Gastrocnemius medialis (tissue), 4 donors: Measurements from ENCODE around the gene WDFY4. TPM values are rescaled to one million over a fixed set of nuclear protein-coding genes. Genes with fewer than 3 reads are reported as not detected.

Experiments
- ATAC-seq, 2 donors: fragments of 150-250 bp; one replicate each; pipeline ENCODE4 v1.9.1; 2016
- DNase-seq, 2 donors: peaks; one replicate each; pipeline ENCODE4 v3.0.0-alpha.2; 2019
- H3K27ac ChIP-seq, 4 donors: fragments of 200-600 bp; sonication (generic); 1 replicate in 1 of 4; 2 replicates in 3 of 4; pipeline ENCODE4 v1.5.1; 2016 to 2018; ENCODE audit warnings: mild to moderate bottlenecking in 2 of 4, moderate library complexity in 1 of 4
- H3K27me3 ChIP-seq, 3 donors: fragments of 200-600 bp; sonication (generic) in 2 of 3; 1 replicate in 1 of 3; 2 replicates in 2 of 3; pipeline versions ENCODE4 v1.5.1 to v1.6.0; 2016 to 2019; ENCODE audit warnings: mild to moderate bottlenecking in 1 of 3, moderate library complexity in 1 of 3
- H3K36me3 ChIP-seq, 2 donors: fragments of 200-600 bp; sonication (generic) in 1 of 2; one replicate each; pipeline ENCODE4 v1.5.1; 2017 to 2018
- H3K4me1 ChIP-seq, 2 donors: fragments of 200-600 bp; sonication (generic) in 1 of 2; one replicate each; pipeline ENCODE4 v1.5.1; 2016 to 2017; ENCODE audit warnings: mild to moderate bottlenecking in 2 of 2
- H3K4me3 ChIP-seq, 4 donors: fragments of 200-600 bp; sonication (generic) in 3 of 4; 1 replicate in 1 of 4; 2 replicates in 3 of 4; pipeline ENCODE4 v1.5.1; 2016 to 2019; ENCODE audit warnings: mild to moderate bottlenecking in 2 of 4
- H3K9me3 ChIP-seq, 3 donors: fragments of 200-600 bp; sonication (generic) in 2 of 3; 1 replicate in 1 of 3; 2 replicates in 2 of 3; pipeline ENCODE4 v1.5.1; 2016 to 2019
- CTCF ChIP-seq, 5 experiments: fragments of 450-650 bp in 3 of 5; fragments of 200-600 bp in 2 of 5; sonication (generic) in 2 of 5; IDR thresholded peaks in 4 of 5; conservative IDR thresholded peaks in 1 of 5; 1 replicate in 4 of 5; 2 replicates in 1 of 5; pipeline ENCODE4 v1.5.1; 2016 to 2019; ENCODE audit warnings: antibody characterized with exemption in 5 of 5, mild to moderate bottlenecking in 3 of 5, moderate library complexity in 3 of 5
- POLR2A ChIP-seq, 2 donors: fragments of 450-650 bp; IDR thresholded peaks; one replicate each; pipeline ENCODE4 v1.6.1; 2017; ENCODE audit warnings: antibody characterized with exemption in 2 of 2, mild to moderate bottlenecking in 2 of 2, moderate library complexity in 2 of 2
- in situ Hi-C, 4 donors: fragments of 200-750 bp; cut with MboI; loops; one replicate each; pipeline versions ENCODE4 v1.15.0 to v1.8.0; 2017; ENCODE audit warnings: low sequenced_read_pairs in 4 of 4
- intact Hi-C: fragments of 100-400 bp; cut with DNase I; formaldehyde crosslinking; loops from one replicate; pipeline ENCODE4 v1.15.1; 2023; ENCODE audit warnings: low total_unique reads
- total RNA-seq, 4 donors: library from RNA; depleted of rRNA; stranded (reverse); fragments of >200 nt; gene quantifications; one replicate each; pipeline versions ENCODE4 v1.1.0 to v1.2.3, GENCODE V29; 2016

Gene WDFY4
- total RNA-seq, 4 donors from 2014 or later, result 0.29 to 0.94 (median 0.59) TPM

- intact Hi-C loops (no loop called here), in situ Hi-C loops (no loop called here)
- Histone ChIP-seq H3K27me3 (no peaks in the 10 kb centered on the region), H3K9me3 (no peaks in the 10 kb centered on the region), H3K36me3 (no peaks in the 10 kb centered on the region), H3K4me1 (no peaks in the 10 kb centered on the region), H3K4me3 (no peak overlapping the region), H3K27ac (no peak overlapping the region)
- ATAC-seq, result no peak
- no peak for TF ChIP-seq POLR2A (IDR thresholded peaks at IDR 0.05)
- no peak for TF ChIP-seq CTCF (IDR thresholded peaks at IDR 0.05 in 4 of 5, conservative IDR thresholded peaks at IDR 0.05 in 1 of 5)
- no peak for DNase-seq
These were observed 101.1 kb downstream of the WDFY4 start for GRCh38 chr10:48785796-48786195.

DNA sequence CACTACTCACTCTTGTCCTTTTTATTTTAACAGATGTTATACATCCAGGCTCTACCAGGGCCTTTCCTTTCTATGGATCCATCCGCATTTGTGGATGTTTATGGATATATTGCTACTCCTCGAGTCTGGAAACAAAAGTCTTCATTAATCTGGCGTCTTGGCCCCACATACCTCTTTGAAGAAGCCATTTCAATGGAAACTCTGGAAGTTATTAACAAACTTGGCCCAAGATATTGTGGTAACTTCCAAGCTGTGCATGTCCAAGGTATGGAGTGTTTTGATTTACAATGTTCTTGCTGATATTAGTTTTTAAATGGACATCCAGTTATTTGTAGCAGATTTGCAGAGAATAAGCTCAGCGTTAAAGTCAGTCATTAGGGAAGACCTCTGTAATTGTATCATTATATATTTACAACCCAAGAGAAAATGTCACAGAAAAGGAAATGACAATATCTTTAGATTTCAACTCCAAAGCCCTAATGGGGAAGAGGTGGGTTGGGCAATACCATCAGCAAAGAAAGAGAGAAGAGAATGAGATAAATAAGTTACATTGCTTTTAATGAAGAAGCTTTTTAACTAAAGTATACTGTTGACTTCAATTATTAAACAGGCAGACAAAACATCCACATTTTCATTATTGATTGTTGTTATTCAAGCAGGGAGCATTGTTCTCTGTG is 102.1 kb downstream of the WDFY4 start:
- no peaks in the 10 kb centered on the region for H3K4me1 ChIP-seq
- H3K27me3 ChIP-seq, result no peaks in the 10 kb centered on the region
- no peak overlapping the region for H3K4me3 ChIP-seq
- intact Hi-C loops (no loop called here), in situ Hi-C loops (no loop called here)
- H3K27ac ChIP-seq, result no peak overlapping the region
- no peak for TF ChIP-seq CTCF (IDR thresholded peaks at IDR 0.05 in 4 of 5, conservative IDR thresholded peaks at IDR 0.05 in 1 of 5)
- TF ChIP-seq POLR2A (IDR thresholded peaks at IDR 0.05), result no peak
- H3K36me3 ChIP-seq, result no peaks in the 10 kb centered on the region
- H3K9me3 ChIP-seq, result no peaks in the 10 kb centered on the region
- DNase-seq, result no peak
- ATAC-seq, result no peak

- DNase-seq, result no peak
- no peaks in the 10 kb centered on the region for H3K27me3 ChIP-seq
- TF ChIP-seq CTCF (IDR thresholded peaks at IDR 0.05 in 4 of 5, conservative IDR thresholded peaks at IDR 0.05 in 1 of 5) (no peak), POLR2A (IDR thresholded peaks at IDR 0.05) (no peak)
- ATAC-seq, result no peak
- no peaks in the 10 kb centered on the region for H3K9me3 ChIP-seq
- no peaks in the 10 kb centered on the region for H3K36me3 ChIP-seq
- no peak overlapping the region for H3K27ac ChIP-seq
- intact Hi-C loops, result no loop called here
- in situ Hi-C loops, result no loop called here
- no peak overlapping the region for H3K4me3 ChIP-seq
- no peaks in the 10 kb centered on the region for H3K4me1 ChIP-seq
These were observed 103.9 kb downstream of the WDFY4 start for GRCh38 chr10:48788554-48788953.

GRCh38 chr10:48789486-48790456 is 105.1 kb downstream of the WDFY4 start:
- DNase-seq (no peak), ATAC-seq (no peak)
- Histone ChIP-seq H3K4me1 (no peaks in the 10 kb centered on the region), H3K27me3 (no peaks in the 10 kb centered on the region), H3K9me3 (no peaks in the 10 kb centered on the region), H3K27ac (no peak overlapping the region), H3K36me3 (no peaks in the 10 kb centered on the region), H3K4me3 (no peak overlapping the region)
- intact Hi-C loops, result no loop called here
- in situ Hi-C loops, result no loop called here
- TF ChIP-seq POLR2A (IDR thresholded peaks at IDR 0.05) (no peak), CTCF (IDR thresholded peaks at IDR 0.05 in 4 of 5, conservative IDR thresholded peaks at IDR 0.05 in 1 of 5) (no peak)
